Right lobe of liver (tissue), 4 donors: Measurements from ENCODE around the gene CEP170B.

ENCODE experiments used
- POLR2A ChIP-seq: fragments of 450-650 bp; IDR thresholded peaks from one replicate; pipeline ENCODE4 v1.6.1; 2017; ENCODE audit warnings: antibody characterized with exemption, mild to moderate bottlenecking
- TF ChIP-seq, protein P1 (sequence below), 4 donors: fragments of 200-600 bp in 3 of 4; fragments of 450-650 bp in 1 of 4; IDR thresholded peaks; one replicate each; pipeline versions ENCODE4 v1.5.1 to v1.8.0; 2016 to 2022; ENCODE audit warnings: antibody characterized with exemption in 4 of 4, mild to moderate bottlenecking in 2 of 4
- donor health status: DM: no; HTN: no; CAD: no.
- donor health status: DM: no; HTN: no; CAD: no.
- donor health status: DM: no; HTN: yes; CAD: no.

DNA sequence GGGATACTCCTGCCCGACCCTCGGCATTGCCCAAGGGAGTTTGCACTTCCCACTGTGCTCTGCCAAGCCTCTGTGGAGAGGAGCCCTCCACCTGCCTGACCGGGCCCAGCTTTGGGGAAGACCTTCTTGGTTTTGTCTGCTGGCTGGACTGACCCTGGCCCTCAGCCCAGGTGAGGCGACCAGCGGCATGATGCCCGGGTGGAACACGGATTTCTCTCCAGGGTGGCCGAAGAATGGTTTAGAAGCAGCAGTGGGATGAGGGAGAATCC, 48.5 kb upstream of the CEP170B start:
- TF ChIP-seq, protein P1, sequence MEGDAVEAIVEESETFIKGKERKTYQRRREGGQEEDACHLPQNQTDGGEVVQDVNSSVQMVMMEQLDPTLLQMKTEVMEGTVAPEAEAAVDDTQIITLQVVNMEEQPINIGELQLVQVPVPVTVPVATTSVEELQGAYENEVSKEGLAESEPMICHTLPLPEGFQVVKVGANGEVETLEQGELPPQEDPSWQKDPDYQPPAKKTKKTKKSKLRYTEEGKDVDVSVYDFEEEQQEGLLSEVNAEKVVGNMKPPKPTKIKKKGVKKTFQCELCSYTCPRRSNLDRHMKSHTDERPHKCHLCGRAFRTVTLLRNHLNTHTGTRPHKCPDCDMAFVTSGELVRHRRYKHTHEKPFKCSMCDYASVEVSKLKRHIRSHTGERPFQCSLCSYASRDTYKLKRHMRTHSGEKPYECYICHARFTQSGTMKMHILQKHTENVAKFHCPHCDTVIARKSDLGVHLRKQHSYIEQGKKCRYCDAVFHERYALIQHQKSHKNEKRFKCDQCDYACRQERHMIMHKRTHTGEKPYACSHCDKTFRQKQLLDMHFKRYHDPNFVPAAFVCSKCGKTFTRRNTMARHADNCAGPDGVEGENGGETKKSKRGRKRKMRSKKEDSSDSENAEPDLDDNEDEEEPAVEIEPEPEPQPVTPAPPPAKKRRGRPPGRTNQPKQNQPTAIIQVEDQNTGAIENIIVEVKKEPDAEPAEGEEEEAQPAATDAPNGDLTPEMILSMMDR (IDR thresholded peaks at IDR 0.05) = no peak
- TF ChIP-seq POLR2A = no peak
